Stimulated activated CD8-positive, alpha-beta memory T cell treated with anti-CD3 and anti-CD28 coated beads, Interleukin-7, amount 100 ng/mL, for 1 hour (primary cell): ENCODE measurements around the gene FAM168A.
"Not testable (repeated sequence)": the region's sequence is repeated elsewhere in the genome, so short reads cannot be mapped to it uniquely, and the experiment has no call there.

Source experiments
- DNase-seq, 2 donors: peaks; one replicate each; pipeline ENCODE4 v3.0.0-alpha.2; 2020; ENCODE audit warnings: low read depth in 2 of 2

Gene FAM168A

DNA sequence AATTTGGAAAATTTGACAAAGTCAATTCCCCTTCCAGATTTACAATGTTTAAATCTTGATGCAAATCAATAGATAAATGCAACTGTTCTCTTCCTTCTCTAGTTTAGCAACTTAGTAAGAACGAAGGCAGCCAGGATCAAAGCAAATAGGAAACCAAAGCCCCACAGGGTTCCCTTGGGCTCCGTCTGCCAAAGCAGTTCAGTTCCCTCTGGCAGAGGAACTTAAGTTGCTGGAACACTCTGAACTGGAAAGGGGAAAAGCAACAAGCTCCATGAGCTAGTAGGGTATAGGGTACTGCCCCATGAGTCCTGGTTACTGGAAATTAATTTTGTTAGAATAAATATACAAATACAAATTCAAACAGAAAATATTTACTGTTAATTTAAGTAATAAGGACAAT lies 130.4 kb downstream of the FAM168A start:
- no peak for DNase-seq

DNA sequence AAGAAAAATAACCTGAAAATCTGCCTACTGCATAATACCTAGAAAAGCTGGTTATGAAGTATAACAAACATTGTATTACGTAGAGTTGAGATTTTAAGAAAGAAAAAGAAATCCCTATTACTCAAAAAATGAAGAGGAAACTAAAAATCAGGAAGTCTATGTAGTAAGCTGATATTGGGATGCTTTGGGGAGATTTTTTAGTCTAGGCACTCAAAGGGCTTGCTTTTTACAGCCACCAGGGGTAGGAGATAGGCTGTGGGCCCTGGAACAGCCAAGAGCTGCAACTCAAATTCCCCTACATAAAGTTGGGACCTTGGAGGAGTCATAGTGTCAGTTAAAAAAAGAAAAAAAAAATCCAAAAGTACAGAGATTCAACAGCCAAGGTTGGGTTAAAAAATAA lies 131.3 kb downstream of the FAM168A start:
- no peak for DNase-seq

DNA sequence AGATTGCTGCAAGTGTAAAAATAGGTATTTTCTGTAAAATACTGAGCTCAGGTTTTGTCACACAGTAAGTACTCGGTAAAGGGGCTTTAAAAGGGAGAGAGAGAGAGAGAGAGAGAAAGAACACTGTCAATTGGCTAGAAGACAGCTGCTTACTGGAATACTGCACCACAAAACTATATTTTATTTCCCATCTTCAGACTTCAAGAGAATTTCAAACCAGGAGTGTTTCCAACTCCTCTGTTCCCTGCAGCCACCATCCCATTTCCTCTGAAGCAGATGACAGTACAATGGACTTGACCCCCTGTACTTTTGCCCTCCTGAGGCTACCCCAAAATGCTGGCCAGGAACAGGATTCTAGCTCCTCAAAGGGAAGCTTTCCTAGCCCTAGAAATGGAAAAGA lies 132.0 kb downstream of the FAM168A start:
- no peak for DNase-seq

DNA sequence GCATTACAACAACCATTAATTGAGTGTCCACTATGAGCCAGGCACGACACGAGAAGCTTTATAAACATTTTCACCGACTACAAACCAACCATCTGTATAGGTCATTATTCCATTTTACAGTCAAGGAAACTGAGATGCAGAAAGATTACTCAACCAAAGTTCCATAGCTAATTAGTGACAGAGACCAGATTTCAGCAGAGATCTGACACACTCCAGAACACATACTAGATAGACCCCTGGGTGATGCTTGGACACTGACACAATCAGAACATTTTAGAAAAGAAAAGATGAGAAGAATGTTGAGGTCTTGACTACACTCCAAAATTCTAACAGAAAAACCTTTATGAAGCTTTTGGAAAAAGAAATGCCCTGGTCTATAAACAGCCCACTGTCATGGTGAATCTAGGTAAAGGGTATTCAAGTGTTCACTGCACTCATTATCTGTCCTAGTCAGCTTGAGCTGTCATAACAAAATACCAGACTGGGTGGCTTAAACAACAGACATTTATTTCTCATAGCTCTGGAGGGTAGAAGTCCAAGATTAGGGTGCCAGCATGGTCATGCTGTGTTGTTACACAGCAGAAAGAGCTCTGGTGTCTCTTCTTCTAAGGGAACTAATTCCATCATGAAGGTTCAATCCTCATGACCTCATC lies 132.8 kb downstream of the FAM168A start:
- DNase-seq, result no peak

DNA sequence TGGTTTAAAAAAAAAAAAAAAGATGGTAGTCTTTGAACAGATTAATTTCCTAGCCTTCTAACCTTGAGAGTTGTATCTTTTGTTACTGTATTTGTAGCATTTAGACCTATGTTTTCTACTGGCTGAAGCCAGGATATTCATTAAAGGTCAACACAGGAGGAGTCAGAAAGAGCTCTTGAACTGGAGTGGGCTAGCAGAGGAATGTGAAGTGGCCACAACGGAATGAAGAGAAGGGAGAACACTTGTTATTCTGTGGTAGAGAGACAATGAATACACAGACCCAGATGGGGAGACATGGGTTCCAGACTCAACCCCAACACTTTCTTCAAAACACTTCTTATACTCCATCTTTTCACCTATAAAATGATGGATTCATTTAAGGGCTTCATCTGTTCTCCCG lies 133.6 kb downstream of the FAM168A start:
- DNase-seq, result no peak

DNA sequence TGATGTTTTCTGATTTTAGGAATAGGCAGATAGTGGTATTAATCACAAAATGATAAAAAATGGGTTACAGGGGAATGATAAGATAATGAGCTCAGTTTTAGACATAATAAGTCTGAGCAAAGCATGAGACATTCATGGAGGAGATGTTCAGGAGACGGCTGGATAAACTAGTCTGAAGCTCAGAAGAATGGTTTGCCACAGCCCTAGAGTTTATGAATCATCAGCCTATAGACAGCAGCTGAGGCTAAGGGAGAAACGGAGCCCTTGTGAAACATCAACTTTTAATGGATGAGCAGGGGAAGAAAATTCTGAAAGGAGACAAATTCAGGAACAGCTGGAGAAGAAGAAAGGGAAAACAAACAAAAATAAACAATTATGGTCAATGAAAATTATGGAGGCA lies 134.6 kb downstream of the FAM168A start:
- DNase-seq, result no peak

DNA sequence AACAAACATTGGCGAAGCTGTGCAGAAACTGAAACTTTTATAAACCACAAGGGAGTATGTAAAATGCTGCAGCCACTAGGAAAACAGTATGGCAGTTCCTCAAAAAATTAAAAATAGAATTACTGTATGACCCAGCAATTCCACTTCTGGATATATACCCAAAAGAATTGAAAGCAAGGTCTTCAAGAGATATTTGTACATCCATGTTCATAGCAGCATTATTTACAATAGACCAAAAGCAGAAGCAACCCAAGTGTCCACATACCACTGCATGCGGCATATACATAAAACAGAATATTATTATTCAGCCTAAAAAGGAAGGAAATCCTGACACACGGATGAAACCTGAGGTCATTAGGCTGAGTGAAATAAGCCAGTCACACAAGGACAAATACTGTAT lies 135.9 kb downstream of the FAM168A start:
- no peak for DNase-seq

DNA sequence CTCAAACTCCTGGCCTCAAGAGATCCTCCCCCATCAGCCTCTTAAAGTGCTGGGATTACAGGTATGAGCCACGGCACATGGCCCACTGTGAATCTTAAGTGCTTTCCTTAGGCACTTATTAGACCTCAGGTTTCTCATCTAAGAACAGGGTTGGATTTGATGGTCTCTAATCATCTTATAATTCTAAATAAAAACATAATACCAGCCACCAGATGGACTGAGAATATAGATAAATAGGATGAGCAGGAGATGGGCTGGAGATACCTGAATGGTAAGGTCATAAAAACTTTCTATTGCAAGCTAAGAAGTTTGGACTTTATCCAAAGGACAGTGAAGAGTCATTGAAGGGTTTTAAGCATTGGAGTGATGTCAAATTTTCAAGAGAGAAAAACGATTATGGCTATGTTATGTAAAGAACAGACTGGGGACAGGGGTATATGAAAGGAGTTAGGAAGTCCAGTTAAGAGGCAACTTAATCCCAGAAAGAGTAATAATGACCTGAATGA lies 136.5 kb downstream of the FAM168A start:
- DNase-seq, result no peak

DNA sequence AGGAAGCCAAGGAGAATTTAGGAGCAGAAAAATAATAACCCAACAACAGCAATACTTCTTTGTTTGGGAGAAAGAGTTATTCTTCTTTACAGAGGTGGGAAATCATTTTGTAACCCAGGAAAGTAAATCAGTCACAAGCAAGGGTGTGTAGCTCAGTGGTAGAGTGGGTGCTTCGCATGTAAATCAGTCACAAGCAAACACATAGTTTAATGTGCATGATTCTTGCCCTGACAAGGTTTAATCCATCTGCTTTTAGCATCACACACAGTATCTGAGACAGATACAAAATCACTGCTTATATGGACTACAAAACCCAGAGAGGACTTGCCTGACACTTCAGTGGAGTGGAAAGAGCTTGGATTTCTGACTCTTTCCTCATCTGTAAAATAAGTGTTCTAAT lies 139.7 kb downstream of the FAM168A start:
- DNase-seq, result no peak

DNA sequence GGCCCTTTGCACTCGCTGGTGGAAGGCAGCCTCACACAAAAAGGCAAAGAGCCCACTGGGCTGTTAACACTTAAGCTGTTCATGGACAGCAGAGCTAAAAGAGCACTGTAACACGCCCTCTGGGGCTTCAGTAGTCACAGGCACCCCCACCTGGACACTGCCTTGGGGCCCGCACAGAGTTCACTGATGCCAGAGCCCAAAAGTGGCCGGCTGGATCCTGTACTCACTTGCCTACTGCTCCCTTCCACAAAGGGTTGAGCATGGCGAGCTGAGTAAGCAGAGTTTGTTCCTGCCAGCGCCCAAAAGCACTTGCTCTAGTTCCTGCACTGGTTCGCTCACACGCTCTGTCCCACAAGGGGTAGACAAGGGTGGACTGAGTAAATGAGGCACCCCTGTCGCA lies 142.9 kb downstream of the FAM168A start:
- DNase-seq, result no peak

DNA sequence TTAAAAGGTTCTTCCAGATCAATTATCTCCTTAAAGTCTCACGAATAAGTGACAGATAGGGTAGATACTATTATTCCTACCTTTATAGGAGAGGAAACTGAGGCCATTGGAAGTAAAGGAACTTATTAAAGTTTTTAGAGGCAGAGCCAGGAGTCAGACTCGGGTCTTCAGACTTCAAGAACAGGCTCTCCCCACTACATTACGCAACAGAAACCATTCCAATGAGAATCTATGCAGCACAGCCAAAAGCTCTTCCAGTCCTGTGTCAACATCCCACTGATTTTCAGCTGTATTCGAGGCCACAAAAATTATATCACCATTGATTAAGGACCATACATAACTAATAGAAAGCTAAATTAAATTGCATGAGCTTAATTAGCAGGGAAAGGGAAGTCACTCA lies 144.3 kb downstream of the FAM168A start:
- no peak for DNase-seq

DNA sequence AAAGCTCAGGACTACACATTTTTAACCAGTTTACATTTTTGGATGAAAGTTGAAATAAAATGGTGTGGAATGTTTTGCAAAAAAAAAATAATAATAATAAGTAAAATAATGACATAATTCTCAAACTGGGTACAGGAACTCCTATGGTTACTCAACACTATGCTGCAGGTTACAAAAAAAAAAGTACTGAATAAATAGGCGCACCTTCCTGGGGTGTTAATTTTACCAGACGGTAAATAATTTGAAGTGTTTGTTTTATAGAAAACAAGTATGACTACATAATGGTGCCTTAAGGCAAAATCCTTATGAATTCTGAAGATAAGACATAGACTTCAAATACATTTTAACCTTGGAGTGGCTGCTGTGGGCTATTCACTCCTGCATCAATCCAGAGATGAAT lies 145.2 kb downstream of the FAM168A start:
- no peak for DNase-seq

DNA sequence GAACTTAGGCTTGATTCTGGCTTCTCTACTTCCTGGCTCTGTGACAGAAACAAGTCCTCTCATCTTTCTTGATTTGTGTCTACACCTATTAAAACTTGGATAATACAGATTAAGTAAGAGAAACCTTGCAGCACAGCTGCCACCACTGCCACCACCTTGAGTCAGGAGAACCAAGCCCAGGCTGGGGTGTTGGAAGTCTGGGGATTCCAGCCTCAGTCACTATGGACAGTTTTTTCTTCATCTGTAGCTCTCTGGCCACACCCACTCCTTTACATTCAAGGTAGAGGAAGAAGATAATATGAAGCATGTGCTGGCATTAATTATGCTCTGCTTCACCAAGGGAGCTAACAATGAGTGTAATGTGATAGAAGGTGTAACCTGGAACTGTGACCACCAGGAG lies 146.0 kb downstream of the FAM168A start:
- DNase-seq, result no peak

DNA sequence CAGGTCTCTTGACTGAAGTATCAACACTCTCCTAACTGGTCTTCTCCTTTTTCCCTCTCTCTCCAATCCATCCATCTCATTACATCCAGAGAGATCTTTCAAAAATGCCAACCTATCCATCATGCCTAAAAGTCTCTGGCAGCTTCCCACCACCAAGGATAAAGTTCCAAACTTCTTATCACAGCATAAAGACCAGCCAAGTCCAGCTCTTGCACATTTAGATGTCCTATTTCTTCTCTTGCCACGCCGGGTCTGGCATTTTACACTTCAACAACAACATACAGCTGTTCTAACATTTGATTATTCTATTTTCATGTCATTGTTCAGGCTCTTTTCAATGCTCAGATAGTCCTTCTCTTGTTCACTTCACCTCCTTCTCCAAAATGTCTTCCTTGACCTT lies 151.1 kb downstream of the FAM168A start:
- DNase-seq, result no peak

DNA sequence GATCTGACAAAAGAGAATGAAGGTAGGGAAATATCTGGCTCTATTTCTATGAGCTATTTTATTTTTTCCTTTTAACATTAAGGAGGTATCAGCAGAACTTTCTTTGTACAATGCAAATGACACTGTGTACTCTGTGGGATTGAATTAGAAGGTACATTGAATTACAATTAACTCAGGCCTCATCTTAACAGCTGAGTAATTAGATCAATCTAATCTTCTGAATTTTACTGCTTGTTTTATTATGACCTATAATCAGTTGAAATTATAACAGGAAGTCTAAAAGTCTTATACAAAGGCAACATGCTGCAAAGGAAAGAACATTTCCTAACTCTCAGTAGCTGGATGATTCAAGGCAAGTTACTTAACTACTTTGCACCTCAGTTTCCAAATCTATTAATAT lies 151.9 kb downstream of the FAM168A start:
- no peak for DNase-seq

DNA sequence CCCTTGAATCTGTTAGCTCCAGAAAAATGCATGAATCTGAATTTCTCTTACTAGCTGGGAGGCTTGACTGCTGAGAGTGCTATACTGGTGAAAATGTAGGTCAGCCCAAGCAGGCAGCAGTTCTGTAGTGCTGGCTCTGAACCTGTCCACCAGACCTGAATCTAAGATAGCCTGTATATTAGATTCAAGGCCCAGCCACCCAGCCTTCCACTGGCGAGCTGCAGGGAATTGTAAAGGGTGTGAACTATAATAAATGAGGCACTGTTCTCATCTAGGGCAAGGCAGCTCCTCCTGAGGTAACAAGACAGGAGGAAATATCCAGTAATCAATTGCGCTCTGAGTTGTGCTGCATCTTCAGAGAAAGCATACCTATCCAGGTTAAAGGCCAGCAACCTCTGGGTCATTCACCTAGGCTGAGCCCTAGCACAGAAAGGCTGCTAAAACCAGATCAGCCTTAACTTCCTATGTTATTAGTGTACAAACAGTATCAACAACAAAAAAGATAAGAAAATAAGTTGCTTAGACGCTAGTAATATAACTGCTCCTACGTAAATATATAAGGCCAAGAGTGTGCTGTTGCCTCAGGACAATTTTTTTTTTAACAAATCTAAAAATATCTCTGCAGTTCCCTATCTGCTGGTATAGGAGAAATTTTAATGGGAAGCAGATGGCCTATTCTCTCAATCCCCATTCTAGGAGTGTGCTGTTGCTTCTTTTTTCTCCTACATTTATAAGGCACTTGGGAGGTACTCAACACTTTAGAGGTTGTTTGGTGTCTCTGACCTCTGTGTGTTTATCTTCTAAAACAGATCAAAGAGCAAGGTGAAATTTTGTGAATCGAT lies 158.7 kb downstream of the FAM168A start:
- DNase-seq, result no peak

DNA sequence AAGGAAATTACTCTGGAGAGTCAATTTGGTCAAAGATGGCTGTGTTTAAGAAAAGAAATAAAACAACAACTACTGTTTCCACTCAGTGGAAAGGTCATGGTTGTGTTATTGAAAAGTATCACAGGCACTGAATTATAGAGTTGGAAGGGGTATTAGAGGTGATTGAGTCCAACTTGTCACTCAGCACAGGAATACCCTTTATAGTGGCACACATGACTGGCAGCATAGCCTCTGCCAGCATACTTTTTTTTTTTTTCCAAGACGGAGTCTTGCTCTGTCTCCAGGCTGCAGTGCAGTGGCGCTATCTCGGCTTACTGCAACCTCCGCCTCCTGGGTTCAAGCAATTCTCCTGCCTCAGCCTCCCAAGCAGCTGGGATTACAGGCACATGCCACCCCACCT lies 161.1 kb downstream of the FAM168A start:
- not testable (repeated sequence) for DNase-seq

DNA sequence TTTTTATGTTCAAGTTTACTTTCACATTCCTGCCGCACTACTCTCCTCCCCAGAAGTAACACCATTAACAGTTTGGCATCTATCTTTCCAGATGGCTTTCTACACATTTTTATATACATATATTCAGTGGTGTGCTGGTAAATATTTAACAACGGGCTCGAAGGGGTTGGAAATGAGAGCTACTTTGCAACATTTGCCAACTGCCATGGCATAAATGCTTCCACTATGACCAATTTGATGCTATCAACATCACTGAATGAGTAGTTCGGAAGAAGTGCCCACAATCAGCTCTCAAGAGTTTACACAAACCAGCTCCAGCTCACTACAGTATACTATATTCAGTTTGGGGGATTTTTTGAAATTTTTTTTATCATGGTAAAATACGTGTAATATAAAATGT lies 166.5 kb downstream of the FAM168A start:
- no peak for DNase-seq

DNA sequence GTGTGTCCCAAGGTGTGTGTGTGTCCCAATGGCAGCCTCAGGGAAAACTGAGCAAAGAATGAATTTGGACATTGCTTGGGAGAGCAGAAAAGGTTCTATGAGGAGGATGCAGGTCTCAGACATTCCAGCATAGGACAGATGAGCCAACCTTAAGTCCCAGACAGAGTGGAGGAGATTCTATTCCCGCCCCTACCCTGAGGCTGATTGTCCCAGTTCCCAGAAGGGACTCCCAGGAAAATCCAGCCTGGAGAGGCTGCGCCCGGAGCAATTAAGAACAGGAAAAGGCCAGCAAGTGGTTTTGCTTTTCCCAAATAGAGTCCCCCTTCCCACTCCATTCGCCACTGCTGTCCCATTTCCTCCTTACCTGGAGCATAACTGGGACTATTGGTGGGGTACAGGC lies 167.6 kb downstream of the FAM168A start:
- DNase-seq, result no peak

DNA sequence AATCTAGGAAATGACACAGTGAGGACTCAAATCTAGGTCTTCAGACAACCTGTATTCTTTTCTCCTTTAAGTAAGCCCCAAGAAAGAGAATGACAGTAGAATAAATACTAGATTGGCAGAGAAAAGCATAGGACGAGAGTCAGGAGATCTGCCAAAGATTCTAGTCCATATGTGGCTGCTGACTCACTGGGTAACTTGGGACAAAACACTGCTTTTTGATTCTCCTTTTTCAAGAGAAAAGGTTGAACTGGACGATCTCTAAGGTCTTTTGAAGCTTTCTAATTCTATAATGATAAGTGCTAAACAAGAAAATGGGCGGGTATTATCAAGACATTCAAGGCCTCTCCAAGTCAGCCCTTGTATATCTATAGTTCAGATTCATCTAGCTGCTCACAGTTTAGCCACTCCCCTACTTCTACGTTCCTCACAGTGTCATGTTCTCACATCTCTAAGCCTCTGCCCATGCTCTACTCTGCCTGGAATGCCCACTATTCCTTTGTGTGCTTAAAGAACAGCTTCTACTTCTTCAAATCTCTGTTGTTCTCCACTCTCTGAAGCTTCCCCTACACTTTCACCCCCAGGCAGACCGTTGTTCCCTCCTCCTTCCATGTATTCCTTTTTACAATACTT lies 168.7 kb downstream of the FAM168A start:
- DNase-seq, result no peak

DNA sequence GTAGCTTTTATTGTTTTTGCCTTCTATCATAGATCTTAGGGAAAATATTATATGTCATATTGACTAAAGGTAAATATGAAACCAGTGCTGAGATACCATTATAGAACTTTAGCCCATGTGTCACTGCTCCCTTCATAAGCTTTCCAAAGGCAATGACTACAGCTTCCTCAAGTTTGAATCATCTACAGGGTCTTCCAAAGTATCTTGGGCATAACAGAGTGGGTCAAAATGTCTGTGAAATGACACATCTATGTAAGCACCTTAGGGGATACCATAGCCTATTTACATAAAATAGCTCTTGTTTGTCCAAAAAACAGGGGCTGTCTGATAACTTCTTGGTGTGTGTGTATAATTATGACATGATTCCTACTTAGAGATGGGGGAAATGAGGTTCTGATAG lies 169.2 kb downstream of the FAM168A start:
- no peak for DNase-seq

DNA sequence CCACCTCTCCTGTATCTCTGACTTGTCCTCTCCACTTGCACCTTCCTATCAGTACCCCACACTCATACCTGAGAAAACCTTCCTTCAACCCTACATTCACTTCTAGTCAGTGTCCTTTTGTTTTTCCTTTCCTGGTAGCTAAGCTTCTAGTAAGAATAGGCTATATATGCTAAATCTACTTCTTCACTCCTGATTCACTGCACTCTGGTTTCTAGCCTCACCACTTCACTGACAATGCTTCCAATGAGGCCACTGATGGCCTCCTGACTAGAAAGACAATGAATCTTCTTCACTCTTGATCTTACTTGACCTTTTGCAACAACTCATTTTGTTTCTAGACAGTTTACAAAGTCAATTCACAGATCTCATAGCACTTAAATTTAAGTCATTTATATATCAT lies 169.7 kb downstream of the FAM168A start:
- no peak for DNase-seq
